ENCODE results near the gene BICC1.
A peak's percentile ranks its signal among the peaks of the same experiment; 100 is the strongest.

DNA sequence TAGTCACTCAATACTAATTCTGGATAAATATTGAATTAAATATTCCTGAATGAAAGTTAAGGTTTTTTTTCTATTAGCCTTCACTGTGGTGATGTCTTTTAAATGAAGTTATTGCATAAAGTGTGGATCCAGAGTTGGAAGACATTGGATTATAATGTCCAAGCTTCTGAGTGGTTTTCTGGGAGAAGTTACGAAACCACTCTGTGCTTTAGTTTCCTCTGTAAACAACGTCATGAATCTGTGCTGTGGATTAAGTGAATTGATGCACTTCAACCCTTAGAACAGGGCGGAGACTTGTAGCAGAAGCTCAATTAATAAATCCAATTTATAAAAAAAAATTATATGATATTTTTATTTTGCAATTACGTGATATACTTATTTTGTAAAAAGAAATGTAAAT lies 271.7 kb downstream of the BICC1 start:
- TF ChIP-seq, protein P1, sequence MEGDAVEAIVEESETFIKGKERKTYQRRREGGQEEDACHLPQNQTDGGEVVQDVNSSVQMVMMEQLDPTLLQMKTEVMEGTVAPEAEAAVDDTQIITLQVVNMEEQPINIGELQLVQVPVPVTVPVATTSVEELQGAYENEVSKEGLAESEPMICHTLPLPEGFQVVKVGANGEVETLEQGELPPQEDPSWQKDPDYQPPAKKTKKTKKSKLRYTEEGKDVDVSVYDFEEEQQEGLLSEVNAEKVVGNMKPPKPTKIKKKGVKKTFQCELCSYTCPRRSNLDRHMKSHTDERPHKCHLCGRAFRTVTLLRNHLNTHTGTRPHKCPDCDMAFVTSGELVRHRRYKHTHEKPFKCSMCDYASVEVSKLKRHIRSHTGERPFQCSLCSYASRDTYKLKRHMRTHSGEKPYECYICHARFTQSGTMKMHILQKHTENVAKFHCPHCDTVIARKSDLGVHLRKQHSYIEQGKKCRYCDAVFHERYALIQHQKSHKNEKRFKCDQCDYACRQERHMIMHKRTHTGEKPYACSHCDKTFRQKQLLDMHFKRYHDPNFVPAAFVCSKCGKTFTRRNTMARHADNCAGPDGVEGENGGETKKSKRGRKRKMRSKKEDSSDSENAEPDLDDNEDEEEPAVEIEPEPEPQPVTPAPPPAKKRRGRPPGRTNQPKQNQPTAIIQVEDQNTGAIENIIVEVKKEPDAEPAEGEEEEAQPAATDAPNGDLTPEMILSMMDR (conservative IDR thresholded peaks at IDR 0.05; ENCODE audit: low read depth, low read length) = no peak
- TF ChIP-seq POLR2A (IDR thresholded peaks at IDR 0.05; ENCODE audit: low read depth, low read length) (no peak), SMC3 (IDR thresholded peaks at IDR 0.05; ENCODE audit: low read depth, low read length) (no peak), RCOR1 (IDR thresholded peaks at IDR 0.05; ENCODE audit: insufficient replicate concordance, low read length) (no peak), RAD21 (IDR thresholded peaks at IDR 0.05; ENCODE audit: low read length) (no peak), CEBPB (IDR thresholded peaks at IDR 0.05; ENCODE audit: low read depth, low read length) (0 out of 2 replicates have a peak, but pooled peaks have one; percentile 9), NFE2L2 (IDR thresholded peaks at IDR 0.05; ENCODE audit: low read depth, low read length) (no peak), MXI1 (IDR thresholded peaks at IDR 0.05; ENCODE audit: borderline replicate concordance, low read depth, low read length) (no peak)
- TF ChIP-seq, protein P2, sequence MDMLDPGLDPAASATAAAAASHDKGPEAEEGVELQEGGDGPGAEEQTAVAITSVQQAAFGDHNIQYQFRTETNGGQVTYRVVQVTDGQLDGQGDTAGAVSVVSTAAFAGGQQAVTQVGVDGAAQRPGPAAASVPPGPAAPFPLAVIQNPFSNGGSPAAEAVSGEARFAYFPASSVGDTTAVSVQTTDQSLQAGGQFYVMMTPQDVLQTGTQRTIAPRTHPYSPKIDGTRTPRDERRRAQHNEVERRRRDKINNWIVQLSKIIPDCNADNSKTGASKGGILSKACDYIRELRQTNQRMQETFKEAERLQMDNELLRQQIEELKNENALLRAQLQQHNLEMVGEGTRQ (IDR thresholded peaks at IDR 0.05; ENCODE audit: low read depth, low read length) = no peak

All from IMR-90 (cell line).